Esophagus muscularis mucosa (tissue), 4 donors: ENCODE results near the gene CDH15. TPM values are rescaled to one million over a fixed set of nuclear protein-coding genes. Genes with fewer than 3 reads are reported as not detected.
"Not testable (repeated sequence)": the region's sequence is repeated elsewhere in the genome, so short reads cannot be mapped to it uniquely, and the experiment has no call there.

Experiments
- DNase-seq: peaks from one replicate; pipeline ENCODE4 v3.0.0-alpha.2; 2017; ENCODE audit errors: extremely low spot score
- H3K27ac ChIP-seq, 4 donors: fragments of 200-600 bp; sonication (generic); replicated peaks in 1 of 4; 1 replicate in 3 of 4; 2 replicates in 1 of 4; pipeline ENCODE4 v1.5.1; 2016 to 2019; ENCODE audit warnings: mild to moderate bottlenecking in 1 of 4
- H3K27me3 ChIP-seq, 4 donors: fragments of 200-600 bp; sonication (generic); one replicate each; pipeline versions ENCODE4 v1.5.1 to v1.6.0; 2016 to 2019
- H3K36me3 ChIP-seq, 4 donors: fragments of 200-600 bp; sonication (generic); one replicate each; pipeline ENCODE4 v1.5.1; 2016 to 2019
- H3K4me1 ChIP-seq, 4 donors: fragments of 200-600 bp; sonication (generic); one replicate each; pipeline ENCODE4 v1.5.1; 2016 to 2019
- H3K4me3 ChIP-seq, 4 donors: fragments of 200-600 bp; sonication (generic); 1 replicate in 2 of 4; 2 replicates in 2 of 4; pipeline ENCODE4 v1.5.1; 2016 to 2019; ENCODE audit warnings: mild to moderate bottlenecking in 4 of 4, moderate library complexity in 1 of 4
- H3K9me3 ChIP-seq, 4 donors: fragments of 200-600 bp; sonication (generic); 1 replicate in 3 of 4; 2 replicates in 1 of 4; pipeline ENCODE4 v1.5.1; 2016 to 2019
- EP300 ChIP-seq: sonication (generic); formaldehyde crosslinking; IDR thresholded peaks from one replicate; pipeline ENCODE4 v1.6.1; 2017; ENCODE audit warnings: antibody characterized with exemption
- POLR2A ChIP-seq: fragments of 450-650 bp; IDR thresholded peaks from one replicate; pipeline ENCODE4 v1.6.1; 2017; ENCODE audit warnings: antibody characterized with exemption, moderate library complexity, mild to moderate bottlenecking, low read depth
- POLR2AphosphoS5 ChIP-seq, 2 donors: sonication (generic); formaldehyde crosslinking; IDR thresholded peaks; one replicate each; pipeline ENCODE4 v1.6.1; 2017; ENCODE audit warnings: antibody characterized with exemption in 2 of 2
- WGBS: methylation state at CpG from one replicate; pipeline ENCODE4 v1.1.5; 2018; 5-methylcytosine and 5-hydroxymethylcytosine counted together
- intact Hi-C: fragments of 100-400 bp; cut with DNase I; formaldehyde crosslinking; loops from one replicate; pipeline ENCODE4 v1.15.1; 2023
- total RNA-seq, 4 donors: library from RNA; depleted of rRNA; stranded (reverse); fragments of >200 nt; gene quantifications; one replicate each; pipeline versions ENCODE4 v1.1.0 to v1.2.1, GENCODE V29; 2016
- TF ChIP-seq, protein P1 (sequence below), 3 experiments: fragments of 200-600 bp in 2 of 3; fragments of 450-650 bp in 1 of 3; sonication (generic) in 2 of 3; IDR thresholded peaks; one replicate each; pipeline ENCODE4 v1.5.1; 2017 to 2019; ENCODE audit warnings: antibody characterized with exemption in 3 of 3, mild to moderate bottlenecking in 2 of 3, moderate library complexity in 1 of 3

CDH15 gene
- total RNA-seq, 4 donors from 2014 or later = under 0.01 to 0.17 (median 0.13) TPM; not detected in 1

DNA sequence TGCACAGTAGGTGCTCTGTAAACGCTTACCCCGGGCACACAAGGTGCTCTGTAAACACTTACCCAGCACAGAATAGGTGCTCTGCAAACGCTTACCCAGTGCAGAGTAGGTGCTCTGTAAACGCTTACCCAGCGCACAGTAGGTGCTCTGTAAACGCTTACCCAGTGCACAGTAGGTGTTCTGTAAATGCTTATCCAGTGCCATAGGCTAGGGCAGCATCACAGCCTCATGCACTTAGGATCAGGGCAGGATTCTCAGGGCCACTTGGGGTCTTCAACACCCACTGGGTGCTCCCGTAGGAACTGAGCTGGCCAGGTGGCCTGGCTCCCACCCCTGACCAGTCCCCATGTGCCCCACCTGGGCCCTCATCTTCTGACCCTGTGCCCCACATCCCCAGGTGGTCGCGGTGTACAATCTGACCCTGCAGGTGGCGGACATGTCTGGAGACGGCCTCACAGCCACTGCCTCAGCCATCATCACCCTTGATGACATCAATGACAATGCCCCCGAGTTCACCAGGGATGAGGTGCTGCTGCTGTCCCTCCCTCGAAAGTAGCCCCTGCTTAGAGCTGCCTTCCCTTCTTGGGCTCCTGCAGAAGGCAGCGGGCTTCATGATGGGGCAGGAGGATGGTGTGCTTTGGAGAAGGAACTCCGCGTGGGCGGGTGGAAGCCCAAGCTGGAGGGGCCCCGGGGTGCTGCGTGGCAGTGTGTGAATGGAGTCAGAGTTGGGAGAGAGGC, 15.7 kb downstream of the CDH15 start:
- Histone ChIP-seq H3K9me3 (no peaks in the 10 kb centered on the region), H3K4me1 (peaks cover 8 to 11% (median 11%) of the 10 kb centered on the region in 4 donors), H3K4me3 (no peak overlapping the region), H3K36me3 (no peaks in the 10 kb centered on the region), H3K27ac (no peak overlapping the region), H3K27me3 (peaks cover 0 to 31% (median 0%) of the 10 kb centered on the region in 4 donors)
- no peak for DNase-seq
- TF ChIP-seq POLR2AphosphoS5 (IDR thresholded peaks at IDR 0.05) = no peak
- TF ChIP-seq, protein P1, sequence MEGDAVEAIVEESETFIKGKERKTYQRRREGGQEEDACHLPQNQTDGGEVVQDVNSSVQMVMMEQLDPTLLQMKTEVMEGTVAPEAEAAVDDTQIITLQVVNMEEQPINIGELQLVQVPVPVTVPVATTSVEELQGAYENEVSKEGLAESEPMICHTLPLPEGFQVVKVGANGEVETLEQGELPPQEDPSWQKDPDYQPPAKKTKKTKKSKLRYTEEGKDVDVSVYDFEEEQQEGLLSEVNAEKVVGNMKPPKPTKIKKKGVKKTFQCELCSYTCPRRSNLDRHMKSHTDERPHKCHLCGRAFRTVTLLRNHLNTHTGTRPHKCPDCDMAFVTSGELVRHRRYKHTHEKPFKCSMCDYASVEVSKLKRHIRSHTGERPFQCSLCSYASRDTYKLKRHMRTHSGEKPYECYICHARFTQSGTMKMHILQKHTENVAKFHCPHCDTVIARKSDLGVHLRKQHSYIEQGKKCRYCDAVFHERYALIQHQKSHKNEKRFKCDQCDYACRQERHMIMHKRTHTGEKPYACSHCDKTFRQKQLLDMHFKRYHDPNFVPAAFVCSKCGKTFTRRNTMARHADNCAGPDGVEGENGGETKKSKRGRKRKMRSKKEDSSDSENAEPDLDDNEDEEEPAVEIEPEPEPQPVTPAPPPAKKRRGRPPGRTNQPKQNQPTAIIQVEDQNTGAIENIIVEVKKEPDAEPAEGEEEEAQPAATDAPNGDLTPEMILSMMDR (IDR thresholded peaks at IDR 0.05) = no peak
- no peak for TF ChIP-seq POLR2A
- TF ChIP-seq EP300 = no peak
- intact Hi-C loops = no loop called here
- WGBS = 68% methylated on average over 17 of the region's 19 CpGs

DNA sequence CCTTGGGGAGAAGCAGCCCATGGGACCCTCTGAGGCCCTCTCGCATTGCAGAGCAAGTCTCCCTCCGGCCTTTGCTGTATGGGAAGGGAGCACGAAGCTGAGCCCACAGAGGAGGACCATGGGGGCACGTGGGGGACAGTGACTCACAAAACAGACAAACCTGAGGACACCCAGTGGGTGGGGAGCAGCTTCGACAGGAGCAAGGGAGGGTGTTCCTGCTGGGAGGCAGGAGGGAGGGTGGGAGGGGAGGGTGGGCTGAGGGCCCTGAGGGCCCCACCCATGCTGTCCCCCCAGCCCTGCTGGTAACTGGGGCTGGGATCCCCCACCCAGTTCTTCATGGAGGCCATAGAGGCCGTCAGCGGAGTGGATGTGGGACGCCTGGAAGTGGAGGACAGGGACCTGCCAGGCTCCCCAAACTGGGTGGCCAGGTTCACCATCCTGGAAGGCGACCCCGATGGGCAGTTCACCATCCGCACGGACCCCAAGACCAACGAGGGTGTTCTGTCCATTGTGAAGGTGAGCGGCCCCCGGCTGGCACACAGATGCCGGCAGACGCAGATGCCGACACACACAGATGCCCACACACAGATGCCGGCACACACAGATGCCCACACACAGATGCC, 16.3 kb downstream of the CDH15 start:
- intact Hi-C loops = no loop called here
- H3K9me3 ChIP-seq = no peaks in the 10 kb centered on the region
- H3K36me3 ChIP-seq = no peaks in the 10 kb centered on the region
- peaks cover 8 to 18% (median 17%) of the 10 kb centered on the region in 4 donors for H3K4me1 ChIP-seq
- no peak for DNase-seq
- peaks cover 0 to 25% (median 0%) of the 10 kb centered on the region in 4 donors for H3K27me3 ChIP-seq
- H3K4me3 ChIP-seq = no peak overlapping the region
- no peak for TF ChIP-seq POLR2AphosphoS5 (IDR thresholded peaks at IDR 0.05)
- no peak for TF ChIP-seq EP300
- no peak overlapping the region for H3K27ac ChIP-seq
- whole genome bisulfite sequencing = 68% methylated on average over 19 of the region's 19 CpGs

DNA sequence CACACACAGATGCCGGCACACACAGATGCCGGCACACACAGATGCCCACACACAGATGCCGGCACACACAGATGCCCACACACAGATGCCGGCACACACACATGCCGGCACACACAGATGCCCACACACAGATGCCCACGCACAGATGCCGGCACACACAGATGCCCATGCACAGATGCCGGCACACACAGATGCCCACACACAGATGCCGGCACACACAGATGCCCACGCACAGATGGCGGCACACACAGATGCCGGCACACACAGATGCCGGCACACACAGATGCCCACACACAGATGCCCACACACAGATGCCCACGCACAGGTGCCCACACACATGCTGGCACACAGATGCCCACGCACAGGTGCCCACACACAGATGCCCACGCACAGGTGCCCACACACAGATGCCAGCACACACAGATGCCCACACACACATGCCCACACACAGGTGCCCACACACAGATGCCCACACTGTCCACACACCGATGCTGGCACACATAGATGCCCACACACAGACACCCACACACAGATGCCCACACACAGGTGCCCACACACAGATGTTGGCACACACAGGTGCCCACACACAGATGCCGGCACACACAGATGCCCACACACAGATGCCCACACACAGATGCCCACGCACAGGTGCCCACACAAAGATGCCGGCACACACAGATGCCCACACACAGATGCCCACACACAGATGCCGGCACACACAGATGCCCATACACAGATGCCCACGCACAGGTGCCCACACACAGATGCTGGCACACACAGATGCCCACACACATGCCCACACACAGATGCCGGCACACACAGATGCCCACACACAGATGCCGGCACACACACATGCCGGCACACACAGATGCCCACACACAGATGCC, 17.2 kb downstream of the CDH15 start:
- H3K9me3 ChIP-seq, intact Hi-C loops, H3K4me3 ChIP-seq, DNase-seq, H3K36me3 ChIP-seq, H3K27ac ChIP-seq: not testable (repeated sequence)
- WGBS = 83% methylated on average over 17 of the region's 25 CpGs
- Histone ChIP-seq H3K27me3 (peaks cover 0 to 17% (median 0%) of the 10 kb centered on the region in 4 donors), H3K4me1 (peaks cover 8 to 24% (median 23%) of the 10 kb centered on the region in 4 donors)

DNA sequence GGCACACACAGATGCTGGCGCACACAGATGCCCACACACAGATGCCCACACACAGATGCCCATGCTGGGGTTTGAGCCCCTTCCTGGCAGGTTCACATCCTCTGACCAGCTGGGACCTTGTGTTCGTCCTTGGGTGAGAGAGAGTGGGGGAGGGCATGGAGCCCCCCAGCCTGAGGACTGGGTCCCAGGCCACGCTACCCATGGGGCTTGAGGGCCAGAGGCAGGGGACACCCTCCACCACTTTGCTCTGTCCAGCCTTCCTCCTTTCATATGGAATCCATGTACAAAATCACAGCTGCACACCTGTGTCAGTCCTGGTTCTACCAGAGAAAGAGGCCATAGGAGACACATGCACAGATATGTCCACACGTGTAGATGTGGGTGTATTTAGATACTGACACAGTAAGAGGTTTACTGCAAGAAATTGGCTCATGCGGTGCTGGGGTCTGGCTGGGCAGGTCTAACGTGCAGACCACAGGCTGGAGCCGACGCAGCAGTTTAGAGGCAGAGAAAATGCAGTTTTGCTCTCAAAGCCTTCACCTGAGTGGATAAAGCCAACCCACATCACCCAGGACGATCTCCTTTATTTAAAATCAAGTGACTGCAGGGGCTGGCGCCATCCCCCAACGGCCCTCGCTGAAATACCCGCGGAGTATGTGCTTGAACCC, 17.9 kb downstream of the CDH15 start:
- no peak overlapping the region for H3K27ac ChIP-seq
- H3K4me1 ChIP-seq = peaks cover 8 to 24% (median 23%) of the 10 kb centered on the region in 4 donors
- H3K27me3 ChIP-seq = peaks cover 0 to 12% (median 0%) of the 10 kb centered on the region in 4 donors
- TF ChIP-seq EP300 (no peak), POLR2A (no peak), POLR2AphosphoS5 (IDR thresholded peaks at IDR 0.05) (no peak)
- TF ChIP-seq, protein P1 (IDR thresholded peaks at IDR 0.05) = no peak
- 72% methylated on average over 11 of the region's 14 CpGs for WGBS
- no peaks in the 10 kb centered on the region for H3K9me3 ChIP-seq
- no peak for DNase-seq
- H3K36me3 ChIP-seq = no peaks in the 10 kb centered on the region
- intact Hi-C loops = no loop called here
- H3K4me3 ChIP-seq = no peak overlapping the region

DNA sequence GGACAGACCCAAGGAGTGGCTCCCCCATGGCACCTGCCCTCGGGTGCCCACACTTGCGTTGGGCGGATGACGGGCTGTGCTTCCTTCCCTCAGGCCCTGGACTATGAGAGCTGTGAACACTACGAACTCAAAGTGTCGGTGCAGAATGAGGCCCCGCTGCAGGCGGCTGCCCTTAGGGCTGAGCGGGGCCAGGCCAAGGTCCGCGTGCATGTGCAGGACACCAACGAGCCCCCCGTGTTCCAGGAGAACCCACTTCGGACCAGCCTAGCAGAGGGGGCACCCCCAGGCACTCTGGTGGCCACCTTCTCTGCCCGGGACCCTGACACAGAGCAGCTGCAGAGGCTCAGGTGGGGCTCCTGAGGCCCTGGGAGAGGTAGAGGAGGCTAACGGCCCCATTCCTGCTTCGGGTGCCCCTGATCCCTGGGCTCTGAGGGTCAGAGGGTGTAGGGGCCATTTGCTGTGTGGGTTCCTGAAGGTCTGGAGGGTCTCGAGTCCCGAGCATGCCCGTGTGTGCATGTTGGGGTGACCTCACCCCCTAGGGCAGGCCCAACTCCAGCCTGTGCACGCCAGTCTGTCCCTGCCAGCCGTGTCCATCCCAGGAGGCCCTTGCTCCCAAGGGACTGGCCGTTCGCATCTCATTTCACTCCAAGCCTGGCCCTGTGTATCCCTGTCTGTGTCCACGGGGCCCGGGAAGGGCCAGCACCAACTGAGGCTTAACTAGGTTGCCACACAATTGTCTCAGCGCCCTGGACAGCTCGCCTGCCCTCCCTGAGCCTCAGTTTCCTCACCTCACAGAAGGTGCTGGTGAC, 18.8 kb downstream of the CDH15 start:
- Histone ChIP-seq H3K4me1 (peaks cover 8 to 24% (median 23%) of the 10 kb centered on the region in 4 donors), H3K4me3 (no peak overlapping the region), H3K36me3 (no peaks in the 10 kb centered on the region), H3K27ac (no peak overlapping the region), H3K27me3 (peaks cover 0 to 12% (median 0%) of the 10 kb centered on the region in 4 donors), H3K9me3 (no peaks in the 10 kb centered on the region)
- TF ChIP-seq, protein P1 (IDR thresholded peaks at IDR 0.05) = no peak
- TF ChIP-seq POLR2AphosphoS5 (IDR thresholded peaks at IDR 0.05) = no peak
- no peak for TF ChIP-seq EP300
- TF ChIP-seq POLR2A = no peak
- intact Hi-C loops = no loop called here
- no peak for DNase-seq
- WGBS = 64% methylated on average over 12 of the region's 28 CpGs
